ENCODE measurements around the gene QPCT. TPM values are rescaled to one million over a fixed set of nuclear protein-coding genes. Genes with fewer than 3 reads are reported as not detected.

The QPCT gene
- total RNA-seq, 1 experiment from 2014 or later, result 4.2 TPM

DNA sequence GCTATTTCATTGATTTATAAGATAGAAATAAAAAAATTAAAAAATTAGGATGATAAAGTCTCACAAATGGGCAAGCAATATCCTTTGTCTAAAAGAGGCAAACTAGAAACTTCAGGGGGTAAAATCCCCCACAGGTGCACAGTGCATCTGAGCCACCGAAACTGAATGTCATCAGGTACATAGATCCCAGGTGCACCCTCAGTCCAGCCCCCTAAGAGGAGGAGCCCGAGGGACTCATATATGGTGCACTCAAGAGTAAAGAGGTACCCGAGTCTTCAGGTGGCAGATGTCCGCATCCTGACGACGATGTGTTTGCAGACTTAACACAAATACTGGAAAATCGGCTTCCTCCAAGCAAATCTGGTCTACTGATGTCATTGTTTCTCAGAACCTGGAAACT lies 11.3 kb downstream of the QPCT start:
- Histone ChIP-seq H3K4me1 (ENCODE audit: insufficient read depth, low read length, poor library complexity, severe bottlenecking) (no peaks in the 10 kb centered on the region), H3K4me3 (ENCODE audit: low read depth, low read length, poor library complexity, severe bottlenecking) (no peak overlapping the region), H3K27me3 (replicated peaks; ENCODE audit: insufficient read depth, low read depth, low read length, poor library complexity) (peaks cover 3% of the 10 kb centered on the region), H3K27ac (ENCODE audit: low read depth, low read length, poor library complexity, severe bottlenecking) (no peak overlapping the region), H3K9me3 (ENCODE audit: low read depth, low read length, poor library complexity, severe bottlenecking) (no peaks in the 10 kb centered on the region), H3K36me3 (ENCODE audit: insufficient read depth, low read length, poor library complexity, severe bottlenecking) (no peaks in the 10 kb centered on the region)
- BruUV-seq (replicated peaks), result no TSS peak
- CTCF ChIA-PET, result interaction anchor here (0.5 kb wide), 1 partner anchor 58 kb away, joined by 4 read pairs; no protein-coding TSS in a partner anchor
- POLR2A ChIA-PET (ENCODE audit: low non-redundant PET), result no interaction called here
- intact Hi-C loops (cut with micrococcal nuclease; ENCODE audit: unreplicated experiment), result no loop called here
- TF ChIP-seq EZH2 (IDR thresholded peaks at IDR 0.05; ENCODE audit: borderline replicate concordance, low read depth, low read length, poor library complexity, severe bottlenecking), result no peak
- TF ChIP-seq, protein P1, sequence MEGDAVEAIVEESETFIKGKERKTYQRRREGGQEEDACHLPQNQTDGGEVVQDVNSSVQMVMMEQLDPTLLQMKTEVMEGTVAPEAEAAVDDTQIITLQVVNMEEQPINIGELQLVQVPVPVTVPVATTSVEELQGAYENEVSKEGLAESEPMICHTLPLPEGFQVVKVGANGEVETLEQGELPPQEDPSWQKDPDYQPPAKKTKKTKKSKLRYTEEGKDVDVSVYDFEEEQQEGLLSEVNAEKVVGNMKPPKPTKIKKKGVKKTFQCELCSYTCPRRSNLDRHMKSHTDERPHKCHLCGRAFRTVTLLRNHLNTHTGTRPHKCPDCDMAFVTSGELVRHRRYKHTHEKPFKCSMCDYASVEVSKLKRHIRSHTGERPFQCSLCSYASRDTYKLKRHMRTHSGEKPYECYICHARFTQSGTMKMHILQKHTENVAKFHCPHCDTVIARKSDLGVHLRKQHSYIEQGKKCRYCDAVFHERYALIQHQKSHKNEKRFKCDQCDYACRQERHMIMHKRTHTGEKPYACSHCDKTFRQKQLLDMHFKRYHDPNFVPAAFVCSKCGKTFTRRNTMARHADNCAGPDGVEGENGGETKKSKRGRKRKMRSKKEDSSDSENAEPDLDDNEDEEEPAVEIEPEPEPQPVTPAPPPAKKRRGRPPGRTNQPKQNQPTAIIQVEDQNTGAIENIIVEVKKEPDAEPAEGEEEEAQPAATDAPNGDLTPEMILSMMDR (conservative IDR thresholded peaks at IDR 0.05; ENCODE audit: low read depth, low read length), result no peak
- DNase-seq (ENCODE audit: low spot score), result no peak

- Histone ChIP-seq H3K36me3 (ENCODE audit: insufficient read depth, low read length, poor library complexity, severe bottlenecking) (no peaks in the 10 kb centered on the region), H3K9me3 (ENCODE audit: low read depth, low read length, poor library complexity, severe bottlenecking) (no peaks in the 10 kb centered on the region), H3K27ac (ENCODE audit: low read depth, low read length, poor library complexity, severe bottlenecking) (no peak overlapping the region), H3K4me3 (ENCODE audit: low read depth, low read length, poor library complexity, severe bottlenecking) (no peak overlapping the region), H3K27me3 (replicated peaks; ENCODE audit: insufficient read depth, low read depth, low read length, poor library complexity) (peaks cover 3% of the 10 kb centered on the region), H3K4me1 (ENCODE audit: insufficient read depth, low read length, poor library complexity, severe bottlenecking) (no peaks in the 10 kb centered on the region)
- POLR2A ChIA-PET (ENCODE audit: low non-redundant PET), result no interaction called here
- no TSS peak for BruUV-seq (replicated peaks)
- CTCF ChIA-PET, result interaction anchor here (0.5 kb wide), 1 partner anchor 58 kb away, joined by 4 read pairs; no protein-coding TSS in a partner anchor
- TF ChIP-seq, protein P1 (conservative IDR thresholded peaks at IDR 0.05; ENCODE audit: low read depth, low read length), result no peak
- TF ChIP-seq EZH2 (IDR thresholded peaks at IDR 0.05; ENCODE audit: borderline replicate concordance, low read depth, low read length, poor library complexity, severe bottlenecking), result no peak
- intact Hi-C loops (cut with micrococcal nuclease; ENCODE audit: unreplicated experiment), result no loop called here
- no peak for DNase-seq (ENCODE audit: low spot score)
These were observed 11.9 kb downstream of the QPCT start for GRCh38 chr2:37356299-37356698.

DNA sequence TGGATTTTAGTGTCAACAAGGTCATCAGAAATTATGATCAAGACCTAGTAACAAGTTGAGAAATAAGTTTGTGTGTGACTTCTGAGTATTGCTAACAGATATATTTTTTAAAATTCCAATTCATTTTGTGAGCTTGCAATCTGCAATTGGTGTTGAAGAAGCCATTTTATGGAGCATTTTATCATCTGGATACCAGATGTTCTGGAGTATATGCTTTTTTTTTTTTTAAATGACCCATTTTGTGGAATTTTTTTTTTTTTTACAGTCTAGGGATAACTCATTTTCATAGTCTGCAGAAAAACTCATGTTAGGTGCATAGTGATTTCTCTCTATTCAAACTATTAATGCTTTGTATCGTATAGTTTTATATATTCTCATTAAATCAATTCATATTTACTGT lies 12.6 kb downstream of the QPCT start:
- POLR2A ChIA-PET (ENCODE audit: low non-redundant PET), result no interaction called here
- H3K36me3 ChIP-seq (ENCODE audit: insufficient read depth, low read length, poor library complexity, severe bottlenecking), result no peaks in the 10 kb centered on the region
- CTCF ChIA-PET, result no interaction called here

More for the DNA sequence above, 12.6 kb downstream of the QPCT start:
- no TSS peak for BruUV-seq (replicated peaks)
- no peak overlapping the region for H3K4me3 ChIP-seq (ENCODE audit: low read depth, low read length, poor library complexity, severe bottlenecking)
- peaks cover 3% of the 10 kb centered on the region for H3K27me3 ChIP-seq (replicated peaks; ENCODE audit: insufficient read depth, low read depth, low read length, poor library complexity)
- no peaks in the 10 kb centered on the region for H3K9me3 ChIP-seq (ENCODE audit: low read depth, low read length, poor library complexity, severe bottlenecking)
- no peak overlapping the region for H3K27ac ChIP-seq (ENCODE audit: low read depth, low read length, poor library complexity, severe bottlenecking)
- TF ChIP-seq EZH2 (IDR thresholded peaks at IDR 0.05; ENCODE audit: borderline replicate concordance, low read depth, low read length, poor library complexity, severe bottlenecking), result no peak
- TF ChIP-seq, protein P1 (conservative IDR thresholded peaks at IDR 0.05; ENCODE audit: low read depth, low read length), result no peak
- H3K4me1 ChIP-seq (ENCODE audit: insufficient read depth, low read length, poor library complexity, severe bottlenecking), result no peaks in the 10 kb centered on the region
- intact Hi-C loops (cut with micrococcal nuclease; ENCODE audit: unreplicated experiment), result no loop called here
- no peak for DNase-seq (ENCODE audit: low spot score)

All from A673 (cell line).